CD4-positive, alpha-beta T cell treated with Interleukin-17A for 4 hours (primary cell): Measurements from ENCODE around the gene HSPA6.
"Not testable (repeated sequence)": the region's sequence is repeated elsewhere in the genome, so short reads cannot be mapped to it uniquely, and the experiment has no call there.

ENCODE experiments used
- DNase-seq: peaks from one replicate; pipeline ENCODE4 v3.0.0-alpha.2; 2020; ENCODE audit warnings: mixed read lengths

The HSPA6 gene

DNA sequence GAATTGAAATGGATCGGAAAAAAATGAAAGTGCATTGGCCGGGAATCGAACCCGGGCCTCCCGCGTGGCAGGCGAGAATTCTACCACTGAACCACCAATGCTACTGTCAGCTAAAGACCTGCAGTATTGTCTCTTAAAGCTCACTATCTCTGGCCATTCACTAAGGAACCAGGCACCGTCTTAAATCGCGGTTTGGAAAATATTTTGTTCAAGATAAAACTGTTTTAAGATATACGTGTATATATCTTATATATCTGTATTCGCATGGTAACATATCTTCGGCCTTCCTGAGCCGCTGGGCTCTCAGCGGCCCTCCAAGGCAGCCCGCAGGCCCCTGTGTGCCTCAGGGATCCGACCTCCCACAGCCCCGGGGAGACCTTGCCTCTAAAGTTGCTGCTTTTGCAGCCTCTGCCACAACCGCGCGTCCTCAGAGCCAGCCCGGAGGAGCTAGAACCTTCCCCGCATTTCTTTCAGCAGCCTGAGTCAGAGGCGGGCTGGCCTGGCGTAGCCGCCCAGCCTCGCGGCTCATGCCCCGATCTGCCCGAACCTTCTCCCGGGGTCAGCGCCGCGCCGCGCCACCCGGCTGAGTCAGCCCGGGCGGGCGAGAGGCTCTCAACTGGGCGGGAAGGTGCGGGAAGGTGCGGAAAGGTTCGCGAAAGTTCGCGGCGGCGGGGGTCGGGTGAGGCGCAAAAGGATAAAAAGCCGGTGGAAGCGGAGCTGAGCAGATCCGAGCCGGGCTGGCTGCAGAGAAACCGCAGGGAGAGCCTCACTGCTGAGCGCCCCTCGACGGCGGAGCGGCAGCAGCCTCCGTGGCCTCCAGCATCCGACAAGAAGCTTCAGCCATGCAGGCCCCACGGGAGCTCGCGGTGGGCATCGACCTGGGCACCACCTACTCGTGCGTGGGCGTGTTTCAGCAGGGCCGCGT lies at the start of gene HSPA6:
HSPA6 (plus strand) TSS at position 724 of the 925 bp plus-strand sequence; CDS start at position 843, 119 bp downstream.
- peak; percentile 73 for DNase-seq

DNA sequence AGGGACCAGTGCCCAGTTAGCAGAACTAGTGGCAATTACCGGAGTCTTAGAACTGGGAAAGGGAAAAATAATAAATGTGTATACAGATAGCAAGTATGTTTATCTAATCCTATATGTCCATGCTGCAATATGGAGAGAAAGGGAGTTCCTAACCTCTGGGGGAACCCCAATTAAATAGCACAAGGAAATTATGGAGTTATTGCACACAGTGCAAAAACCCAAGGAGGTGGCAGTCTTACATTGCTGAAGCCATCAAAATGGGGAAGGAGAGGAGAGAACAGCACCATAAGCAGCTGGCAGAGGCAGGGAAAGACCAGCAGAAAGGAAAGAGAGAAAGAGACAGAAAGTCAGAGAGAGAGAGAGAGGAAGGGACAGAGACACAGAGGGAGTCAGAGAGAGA lies 46.6 kb upstream of the HSPA6 start:
- DNase-seq, result not testable (repeated sequence)

DNA sequence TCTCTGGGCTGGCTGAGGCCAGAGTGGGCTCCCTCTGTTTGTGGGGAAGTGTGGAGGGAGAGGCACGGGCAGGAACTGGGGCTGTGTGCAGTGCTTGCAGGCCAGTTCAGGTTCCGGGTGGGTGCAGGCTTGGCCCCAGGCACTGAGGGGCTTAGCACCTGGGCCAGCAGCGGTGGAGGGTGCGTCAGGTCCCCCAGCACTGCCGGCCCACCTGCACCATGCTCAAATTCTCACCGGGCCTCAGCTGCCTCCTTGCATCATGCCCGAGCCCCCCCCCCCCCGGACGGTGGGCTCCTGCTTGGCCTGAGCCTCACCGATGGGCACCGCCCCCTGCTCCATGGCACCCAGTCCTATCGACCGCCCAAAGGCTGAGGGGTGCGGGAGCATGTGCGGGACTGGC lies 45.4 kb upstream of the HSPA6 start:
- no peak for DNase-seq

DNA sequence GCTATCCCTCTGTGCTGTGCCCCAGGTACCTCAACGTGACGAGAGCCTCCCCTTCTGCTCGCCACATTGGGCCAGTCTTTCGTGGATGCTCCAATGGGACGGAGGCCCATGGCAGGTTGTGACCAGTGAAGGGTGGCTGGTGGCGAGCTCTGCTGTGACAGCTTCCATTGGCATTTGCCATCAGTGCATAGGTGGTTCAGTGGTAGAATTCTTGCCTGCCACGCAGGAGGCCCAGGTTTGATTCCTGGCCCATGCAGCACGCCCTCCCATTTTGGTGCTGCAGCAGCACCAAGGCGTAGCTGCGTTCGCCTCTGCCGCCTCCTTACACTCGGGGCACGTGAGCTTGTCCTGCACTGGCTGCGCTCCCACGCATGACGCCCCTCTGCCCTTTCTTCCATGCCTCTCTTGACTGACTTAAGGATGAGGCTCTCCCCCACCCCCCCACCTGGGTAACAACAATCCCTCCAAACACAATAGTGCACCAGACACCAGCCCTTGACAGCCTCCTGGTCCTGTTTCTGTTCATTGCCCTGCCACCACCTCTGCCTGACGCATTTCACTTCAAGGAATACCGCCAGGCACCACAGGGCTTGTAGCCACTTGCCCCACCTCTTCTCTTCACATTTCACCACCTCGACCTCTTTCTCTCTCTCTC lies 43.8 kb upstream of the HSPA6 start:
- DNase-seq, result no peak

DNA sequence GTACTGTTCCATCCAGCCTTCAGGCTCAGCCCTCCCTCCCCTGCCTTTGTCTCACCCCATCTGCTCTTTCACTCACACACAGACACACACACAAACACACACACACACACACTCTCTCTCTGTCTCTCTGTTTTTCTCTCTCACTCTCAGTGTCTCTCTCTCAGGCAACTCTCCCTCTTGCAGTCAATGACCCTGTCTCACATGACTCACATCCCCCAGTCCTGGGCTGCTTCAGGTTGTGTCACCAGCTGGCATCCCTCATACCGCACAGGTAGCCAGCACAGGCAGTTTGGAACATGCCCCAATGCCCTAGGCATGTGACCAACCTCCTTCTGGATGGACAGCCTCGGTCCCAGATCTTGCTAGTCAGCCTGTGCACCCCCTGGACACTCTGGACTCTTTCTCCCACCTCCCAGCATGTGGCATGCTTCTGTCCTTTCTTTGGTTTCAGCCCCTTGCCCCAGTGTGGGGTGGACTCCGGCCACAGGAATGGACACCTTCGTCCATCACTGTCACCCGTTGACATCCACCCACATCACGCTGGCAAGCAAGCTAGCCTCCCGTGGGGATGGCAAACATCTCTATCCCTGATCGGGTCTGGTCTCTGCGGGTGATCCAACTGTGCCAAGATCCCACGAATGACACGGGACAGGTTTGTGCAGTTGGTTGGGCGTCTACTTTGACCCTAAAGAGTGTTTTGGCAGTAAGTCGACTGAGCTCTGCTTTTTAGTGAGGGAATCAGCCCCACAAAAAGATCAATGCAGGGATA lies 42.5 kb upstream of the HSPA6 start:
- no peak for DNase-seq

DNA sequence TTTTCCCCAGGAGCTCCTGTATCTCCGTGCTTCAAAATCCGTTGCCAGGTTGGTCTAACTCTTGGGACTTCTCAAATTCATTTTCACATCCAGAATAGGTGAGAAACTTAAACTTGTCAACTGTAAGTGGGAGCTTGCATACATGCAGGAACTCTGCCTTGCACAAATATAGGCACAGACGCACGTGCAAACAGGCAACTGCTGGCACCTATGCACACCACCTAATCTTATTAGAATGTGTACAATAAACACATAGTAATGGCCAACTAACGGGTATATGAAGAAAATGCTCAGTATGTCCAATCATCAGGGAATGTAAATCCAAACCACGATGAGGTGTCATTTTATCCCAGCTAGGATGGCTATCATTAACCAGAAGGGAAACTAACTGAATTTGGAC lies 41.7 kb upstream of the HSPA6 start:
- no peak for DNase-seq

DNA sequence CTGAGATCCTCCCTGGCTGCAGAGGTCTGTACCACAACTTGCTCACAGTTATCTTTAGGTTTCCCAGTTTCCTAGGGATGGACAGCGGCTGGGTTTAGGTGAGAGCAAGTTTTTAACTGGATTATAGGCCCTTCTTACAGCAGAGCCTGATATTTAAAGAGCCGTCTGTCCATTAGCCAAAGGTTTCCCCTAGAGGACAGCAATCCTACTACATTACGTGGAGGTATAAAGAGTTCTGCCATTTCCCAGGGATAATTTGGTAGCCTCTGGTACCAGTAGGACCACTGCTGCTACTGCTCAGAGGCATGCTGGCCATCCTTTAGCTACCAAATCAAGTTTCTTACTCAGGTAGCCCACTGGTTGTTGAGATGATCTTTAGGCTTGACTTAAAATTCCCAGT lies 41.0 kb upstream of the HSPA6 start:
- no peak for DNase-seq

DNA sequence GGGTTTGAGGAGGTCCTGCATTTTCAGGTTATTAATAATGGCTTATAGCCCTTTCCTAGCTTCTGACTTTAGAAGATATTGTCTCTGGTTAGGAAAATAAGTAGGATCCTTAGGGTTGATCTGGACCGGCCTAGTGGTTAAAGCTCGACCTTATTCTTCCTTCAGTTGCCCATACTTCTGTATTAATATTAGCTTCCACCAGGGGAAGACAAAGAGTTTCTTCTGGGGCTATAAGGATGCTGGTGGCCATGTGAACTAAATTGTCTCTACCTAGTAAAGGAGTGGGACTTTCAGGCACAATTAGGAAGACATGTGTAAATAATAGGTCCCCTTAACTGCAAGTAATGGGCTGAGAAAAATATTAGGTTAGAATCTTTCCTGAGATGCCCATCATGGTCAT lies 39.7 kb upstream of the HSPA6 start:
- no peak for DNase-seq

DNA sequence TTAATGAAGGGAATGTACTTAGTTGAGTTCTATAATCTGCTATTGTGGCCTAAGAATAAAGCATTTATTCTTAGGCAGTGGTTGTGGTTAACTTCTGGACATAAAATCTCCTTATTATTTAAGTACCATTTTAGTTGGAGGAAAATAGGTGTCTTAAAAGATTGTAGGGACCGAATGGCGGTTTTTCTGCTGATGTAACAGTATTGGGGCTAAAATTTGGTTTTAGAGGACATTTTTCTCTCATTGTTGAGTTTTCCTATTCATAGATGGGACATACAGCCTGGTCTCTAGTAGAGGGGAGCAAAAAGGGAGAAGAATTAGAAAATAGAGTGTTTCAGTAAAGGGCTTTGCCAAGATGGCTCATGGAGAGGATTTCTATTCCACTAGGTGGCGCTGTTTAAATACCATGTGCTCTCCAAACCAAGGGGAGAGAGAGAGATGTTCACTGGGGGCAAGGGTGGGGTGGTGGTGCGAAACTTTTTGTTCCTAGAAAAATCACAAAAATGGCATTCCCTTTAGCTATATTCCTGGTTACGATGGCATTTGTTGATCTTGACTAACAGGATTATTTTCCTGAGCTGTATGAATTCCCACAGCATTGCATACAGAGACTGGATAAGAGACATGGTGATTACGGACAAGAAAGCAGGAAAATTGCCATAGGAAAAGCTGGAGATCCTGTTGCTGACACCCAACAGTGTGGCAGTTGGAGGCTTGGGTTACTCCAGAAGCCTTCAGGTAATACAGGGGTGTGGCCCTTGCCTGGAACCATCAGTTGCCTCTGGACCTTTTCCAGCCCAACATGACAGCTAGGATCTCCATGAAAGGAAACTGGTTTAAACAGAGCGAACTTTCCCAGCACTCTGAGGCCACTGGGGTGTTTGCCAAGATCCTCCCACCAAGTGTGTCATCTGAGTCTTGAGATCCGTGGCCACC lies 37.3 kb upstream of the HSPA6 start:
- peak; percentile 48 for DNase-seq

DNA sequence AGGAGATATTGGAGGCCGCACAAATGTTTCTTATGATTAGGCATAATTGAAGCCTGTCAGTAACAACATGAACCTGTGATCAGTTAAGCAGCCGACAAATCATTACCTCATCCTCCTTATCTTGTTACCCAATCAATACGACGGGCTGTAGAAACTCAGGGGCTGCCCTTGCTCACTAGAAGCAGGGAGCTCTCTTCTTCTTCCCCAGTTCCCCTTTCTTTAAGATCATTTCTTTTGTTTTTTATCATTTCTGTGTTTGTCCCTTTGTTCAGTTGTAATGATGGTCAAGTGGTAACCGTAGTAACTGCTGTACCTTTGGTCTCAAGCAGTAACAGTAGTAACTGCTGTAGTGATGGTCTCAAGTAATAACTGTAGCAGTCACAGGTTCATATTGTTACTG lies 32.9 kb upstream of the HSPA6 start:
- DNase-seq, result no peak

DNA sequence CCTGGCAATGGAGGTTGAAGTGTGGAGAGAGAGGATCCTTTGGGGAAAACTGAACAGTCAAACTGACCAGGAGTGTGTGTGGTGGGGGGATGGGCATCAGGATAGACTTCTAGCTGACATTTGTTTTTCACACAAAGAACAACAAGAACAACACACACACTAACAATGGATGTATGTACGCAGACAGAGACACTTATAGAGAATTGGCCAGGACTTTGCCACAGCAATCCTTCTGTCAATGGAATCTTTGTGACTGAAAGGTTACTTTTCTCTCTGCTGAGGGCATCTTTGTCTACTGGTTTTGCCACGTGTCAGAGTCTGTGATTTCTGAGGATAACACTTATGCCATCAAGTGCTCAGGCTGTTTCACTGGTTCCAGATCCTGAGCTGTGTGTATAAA lies 31.5 kb upstream of the HSPA6 start:
- DNase-seq, result no peak

DNA sequence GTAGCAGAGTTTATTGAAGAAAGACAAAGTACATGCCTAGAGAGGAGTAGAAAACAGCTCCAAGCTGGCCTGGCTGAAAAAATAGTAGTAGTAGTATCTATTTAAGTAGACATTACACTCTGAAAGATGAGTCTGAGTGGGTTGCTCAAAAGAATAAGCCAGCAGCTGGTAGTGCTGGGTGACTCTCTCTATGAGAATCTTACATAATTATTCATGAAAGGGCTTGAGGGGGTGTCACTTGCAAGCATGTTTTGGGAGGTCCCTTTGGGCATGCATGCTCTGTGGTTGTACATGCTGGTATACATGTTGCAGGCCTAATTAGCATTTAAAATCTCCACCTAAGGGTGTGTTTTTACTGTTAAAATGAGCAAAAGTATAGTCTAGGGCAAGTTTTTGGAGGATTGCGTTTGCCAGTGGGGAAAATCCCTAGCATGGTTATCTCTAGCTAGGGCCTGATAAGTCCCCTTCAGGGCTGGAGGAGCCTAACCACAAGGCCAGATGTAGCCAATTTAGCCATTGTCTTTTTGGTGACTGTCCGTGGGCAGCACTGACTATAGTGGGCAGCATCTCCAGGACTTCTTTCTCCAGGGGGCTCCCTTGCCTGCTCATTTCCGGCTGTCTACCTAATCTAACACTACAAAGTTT lies 30.1 kb upstream of the HSPA6 start:
- DNase-seq, result no peak

DNA sequence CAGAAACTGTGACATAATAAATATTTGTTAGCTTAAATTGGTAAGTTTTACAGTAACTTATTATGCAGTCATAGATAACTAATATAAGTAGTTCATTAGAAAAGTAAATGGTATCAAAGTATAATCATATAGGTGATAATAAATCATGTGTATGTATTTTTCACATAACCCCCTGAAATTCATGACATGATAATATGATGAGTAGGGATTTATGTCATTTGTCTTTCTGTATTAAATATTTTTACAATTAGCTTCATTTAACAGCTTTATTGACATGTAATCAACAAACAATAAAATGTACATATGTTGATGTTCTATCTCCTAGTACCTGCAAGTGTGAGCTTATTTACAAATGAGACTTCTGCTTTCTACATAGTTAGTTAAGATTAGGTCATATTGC lies 28.9 kb upstream of the HSPA6 start:
- DNase-seq, result no peak

DNA sequence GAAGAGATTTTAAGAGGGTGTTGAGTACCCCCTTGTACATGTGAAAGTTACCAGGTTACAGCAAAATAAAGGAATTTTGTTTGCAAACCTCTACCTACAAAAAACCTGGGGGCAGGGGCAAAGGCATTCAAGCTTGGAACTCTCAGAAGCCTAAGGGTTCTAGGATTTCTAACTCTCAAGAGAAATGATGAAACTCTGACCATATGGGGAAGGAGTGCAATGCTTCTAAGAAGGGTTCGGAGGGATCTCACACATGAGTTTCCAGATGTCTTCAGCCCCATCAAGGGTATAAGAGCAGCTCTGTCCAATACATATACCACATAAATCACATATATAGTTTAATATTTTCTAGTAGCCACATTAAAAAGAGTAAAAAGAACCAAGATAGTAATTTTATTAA lies 26.4 kb upstream of the HSPA6 start:
- DNase-seq, result no peak

DNA sequence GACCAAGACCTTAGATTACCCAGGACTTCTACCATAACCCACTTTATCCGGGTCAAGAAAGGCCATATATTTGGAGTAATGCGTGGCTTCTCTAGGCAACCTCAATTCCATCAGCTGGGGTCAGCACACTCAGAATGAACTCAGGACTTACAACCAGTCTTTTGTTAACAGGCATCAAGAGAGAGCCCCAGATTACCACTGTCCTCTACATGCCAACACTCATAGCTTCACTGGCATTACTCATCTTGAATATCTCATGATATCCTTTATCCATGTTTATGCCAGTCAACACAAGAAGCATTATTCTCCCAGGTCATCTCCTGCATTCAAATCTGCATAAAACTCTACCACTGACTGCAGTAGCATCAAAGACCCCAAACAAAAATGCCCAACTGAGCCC lies 25.7 kb upstream of the HSPA6 start:
- DNase-seq, result no peak

DNA sequence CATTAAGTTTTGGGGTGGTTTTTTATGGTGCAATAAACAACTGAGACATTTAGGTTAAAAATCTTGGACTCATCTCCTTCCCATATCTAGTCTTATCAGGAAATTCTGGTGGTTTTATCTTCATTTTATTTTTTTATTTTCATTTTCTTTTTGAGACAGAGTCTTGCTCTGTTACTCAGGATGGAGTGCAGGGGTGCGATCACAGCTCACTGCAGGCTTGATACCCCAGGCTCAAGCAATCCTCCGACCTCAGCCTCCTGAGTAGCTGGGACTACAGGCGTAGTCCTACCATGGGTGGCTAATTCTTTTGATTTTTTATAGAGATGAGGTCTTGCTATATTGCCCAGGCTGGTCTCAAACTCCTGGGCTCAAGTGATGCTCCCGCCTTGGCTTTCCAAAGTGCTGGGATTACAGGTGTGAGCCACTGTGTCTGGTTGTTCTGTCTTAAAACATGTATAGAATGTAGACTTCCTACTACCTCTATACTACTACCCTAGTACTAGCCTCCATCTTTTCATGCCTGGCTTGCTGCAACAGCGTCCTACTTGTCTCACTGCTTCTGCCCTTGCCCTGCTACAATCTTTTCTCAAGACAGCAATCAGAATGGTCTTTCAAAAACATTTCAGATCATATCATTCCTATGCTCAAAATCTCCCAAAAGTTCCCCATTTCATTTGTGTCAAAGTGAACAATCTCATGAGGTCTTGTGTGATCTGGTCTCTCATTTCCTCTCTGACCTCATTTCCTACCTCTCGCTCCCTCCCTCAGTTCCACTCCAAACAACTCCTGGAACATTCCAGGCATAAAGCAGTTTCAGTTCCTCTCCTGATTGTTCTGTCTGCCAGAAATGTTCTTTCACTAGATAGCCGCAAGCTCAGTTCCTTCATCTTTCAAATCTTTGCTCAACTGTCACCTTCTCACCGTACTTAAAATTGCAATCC lies 25.0 kb upstream of the HSPA6 start:
- no peak for DNase-seq

DNA sequence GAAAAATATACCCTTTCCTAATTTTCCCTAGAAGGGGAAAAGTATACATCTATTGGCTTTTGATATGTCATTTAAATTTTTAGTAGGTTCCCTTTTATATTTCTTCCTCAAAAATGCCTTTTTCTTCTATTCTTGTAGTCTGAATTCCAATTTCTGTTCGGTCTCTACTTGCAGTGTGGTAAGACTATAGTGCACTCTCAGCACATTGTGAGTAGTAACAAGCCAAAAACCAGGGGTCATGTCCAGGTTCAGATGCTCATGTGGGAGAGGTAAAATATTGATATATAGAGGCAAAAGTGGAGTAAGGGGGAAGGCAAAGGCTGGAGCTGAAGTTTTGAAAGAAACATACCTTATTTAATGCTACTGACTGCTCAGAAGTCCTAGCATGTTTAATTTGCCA lies 23.1 kb upstream of the HSPA6 start:
- no peak for DNase-seq

DNA sequence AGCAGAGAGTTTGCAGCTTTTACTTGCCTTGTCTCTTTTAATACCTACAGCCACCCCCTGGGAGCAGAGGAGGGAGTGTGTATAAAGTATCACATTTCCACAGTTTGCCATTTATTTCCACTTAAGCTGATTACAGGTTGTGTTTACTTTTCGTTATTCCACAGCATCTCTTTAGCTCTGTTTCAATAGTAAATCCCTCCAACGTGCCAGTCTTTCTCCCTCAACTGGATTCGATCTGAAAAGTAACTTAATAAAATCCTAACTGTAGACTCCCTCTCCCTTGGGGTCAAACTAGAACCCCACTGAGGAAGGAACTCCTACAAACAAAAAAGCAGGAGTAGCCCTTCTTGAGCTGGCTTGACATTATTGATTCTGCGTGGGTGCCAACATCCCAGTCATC lies 22.2 kb upstream of the HSPA6 start:
- no peak for DNase-seq

DNA sequence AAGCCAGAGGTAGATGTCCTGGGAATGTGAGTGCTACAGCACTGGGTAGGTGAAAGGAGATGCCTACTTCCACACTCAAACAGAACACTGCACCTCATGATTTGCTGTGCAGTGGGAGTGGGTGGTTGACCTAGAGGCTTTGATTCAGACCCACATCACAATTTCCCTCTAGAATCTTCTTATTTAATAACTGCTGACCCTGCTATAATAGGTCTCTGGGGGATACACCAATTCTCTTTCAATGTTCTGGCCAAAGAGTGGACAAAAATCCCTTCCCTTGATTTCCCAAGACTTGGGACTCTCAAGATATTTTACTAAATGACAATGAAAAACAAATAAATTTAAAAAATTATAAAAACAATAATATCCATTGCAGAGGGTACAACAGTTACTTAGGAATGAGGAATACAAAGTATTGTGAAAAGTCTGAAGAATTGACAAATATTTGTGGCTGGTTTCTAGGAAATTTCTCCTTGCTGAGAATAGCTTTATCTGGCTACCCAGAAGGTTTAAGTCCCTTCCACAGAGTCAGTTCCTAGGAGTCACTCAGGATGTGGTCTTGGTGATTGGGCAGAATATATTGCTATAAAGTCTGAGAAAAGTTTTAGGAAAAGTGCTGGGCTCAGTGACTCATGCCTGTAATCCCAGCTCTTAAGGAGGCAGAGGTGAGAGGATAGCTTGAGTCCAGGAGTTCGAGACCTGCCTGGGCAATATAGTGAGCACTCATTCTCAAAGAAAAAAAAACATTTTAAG lies 21.5 kb upstream of the HSPA6 start:
- DNase-seq, result no peak

DNA sequence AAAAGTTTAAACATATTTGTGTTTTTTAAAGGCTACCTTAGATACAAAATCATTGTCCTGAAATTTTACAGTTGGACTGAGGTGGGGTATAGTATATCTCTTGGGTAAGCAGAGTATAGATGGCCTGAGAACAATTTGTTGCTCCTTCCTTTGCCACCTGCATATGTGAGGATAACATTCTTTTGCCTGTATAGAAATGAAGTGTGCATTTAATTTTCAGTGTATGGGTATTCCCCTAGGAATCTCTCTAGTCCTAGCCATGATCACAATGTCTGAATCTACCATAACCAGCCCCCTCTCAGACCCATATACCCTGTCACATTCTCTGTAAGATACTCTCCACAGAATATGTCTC lies 21.0 kb upstream of the HSPA6 start:
- DNase-seq, result no peak
